CD4-positive, alpha-beta T cell (primary cell): ENCODE data around the gene CSNK1A1L. TPM values are rescaled to one million over a fixed set of nuclear protein-coding genes. Genes with fewer than 3 reads are reported as not detected.

Experiments
- ATAC-seq: fragments of 200-7000 bp; cut with Tn5 transposase; one replicate; pipeline ENCODE4 v1.10.0; 2022; ENCODE audit warnings: mild to moderate bottlenecking; ENCODE audit not compliant: poor library complexity
- CTCF ChIA-PET: fragments of 350-600 bp; sonication (Branson Sonifier 250); formaldehyde crosslinking; loops from one replicate; lab custom pipeline; 2021; ENCODE audit warnings: antibody characterized with exemption, inconsistent platforms; lab: Charles Lee
- POLR2A ChIA-PET: fragments of 350-600 bp; sonication (Branson Sonifier 250); formaldehyde crosslinking; loops from one replicate; lab custom pipeline; 2021; ENCODE audit warnings: antibody characterized with exemption, inconsistent platforms; lab: Charles Lee
- DNase-seq, 14 experiments: peaks; one replicate each; pipeline ENCODE4 v3.0.0-alpha.2; 2013 to 2020; ENCODE audit warnings: mixed read lengths in 2 of 14
- H3K27ac ChIP-seq, 2 donors: one replicate each; pipeline versions ENCODE4 v1.5.1 to v1.7.0; 2013; ENCODE audit warnings: low read length in 2 of 2, low read depth in 1 of 2, mild to moderate bottlenecking in 1 of 2
- H3K27me3 ChIP-seq, 2 experiments: 1 replicate in 1 of 2; 2 replicates in 1 of 2; pipeline versions ENCODE4 v1.6.1 to v1.7.0; 2013; ENCODE audit warnings: low read length in 2 of 2, control low read depth in 1 of 2, mild to moderate bottlenecking in 1 of 2, moderate library complexity in 1 of 2; ENCODE audit not compliant: insufficient read depth in 2 of 2, control insufficient read depth in 1 of 2
- H3K36me3 ChIP-seq: one replicate; pipeline ENCODE4 v1.6.1; 2013; ENCODE audit warnings: low read length, control low read depth; ENCODE audit not compliant: insufficient read depth
- H3K4me1 ChIP-seq: one replicate; pipeline ENCODE4 v1.6.1; 2013; ENCODE audit warnings: low read length, control low read depth; ENCODE audit not compliant: insufficient read depth
- H3K4me3 ChIP-seq: one replicate; pipeline ENCODE4 v1.5.1; 2013; ENCODE audit warnings: mild to moderate bottlenecking, low read length, moderate library complexity
- H3K9me3 ChIP-seq, 2 experiments: 1 replicate in 1 of 2; 2 replicates in 1 of 2; pipeline versions ENCODE4 v1.6.1 to v1.7.0; 2013; ENCODE audit warnings: low read length in 2 of 2, mild to moderate bottlenecking in 2 of 2, control low read depth in 1 of 2, moderate library complexity in 1 of 2; ENCODE audit not compliant: control insufficient read depth in 1 of 2, insufficient read depth in 1 of 2
- H3K27ac Mint-ChIP-seq: one replicate; pipeline ENCODE4 v1.8.0; 2020; ENCODE audit warnings: mixed read lengths
- H3K27me3 Mint-ChIP-seq: one replicate; pipeline ENCODE4 v1.8.0; 2021; ENCODE audit warnings: mixed read lengths
- H3K36me3 Mint-ChIP-seq: one replicate; pipeline ENCODE4 v1.8.0; 2021; ENCODE audit warnings: low read depth, mixed read lengths
- H3K4me1 Mint-ChIP-seq: one replicate; pipeline ENCODE4 v1.8.0; 2021; ENCODE audit warnings: low read depth, mixed read lengths
- H3K4me3 Mint-ChIP-seq: one replicate; pipeline ENCODE4 v1.8.0; 2020; ENCODE audit warnings: mild to moderate bottlenecking, mixed read lengths
- H3K9me3 Mint-ChIP-seq: one replicate; pipeline ENCODE4 v1.8.0; 2020; ENCODE audit warnings: mixed read lengths
- intact Hi-C, 2 experiments: fragments of 100-400 bp; cut with DNase I in 1 of 2; cut with micrococcal nuclease in 1 of 2; formaldehyde crosslinking; loops; one replicate each; pipeline versions ENCODE4 v1.15.1 to v1.9.0; 2023 to 2025; cut with DNase I, micrococcal nuclease
- polyA plus RNA-seq, 2 donors: library from polyadenylated mRNA; unstranded; fragments of 120-200 nt; gene quantifications; one replicate each; pipeline ENCODE4 v1.2.1, GENCODE V29; 2013
- total RNA-seq, 174 experiments: library from RNA in 2 of 174; stranded (reverse) in 2 of 174; gene quantifications; one replicate each; pipeline ENCODE4 v1.2.3 and lab custom pipeline; 2021 to 2026
- TF ChIP-seq, protein P1 (sequence below): fragments of 200-600 bp; IDR thresholded peaks from one replicate; pipeline ENCODE4 v1.8.0; 2022; ENCODE audit warnings: antibody characterized with exemption, mild to moderate bottlenecking

Gene CSNK1A1L
- total RNA-seq (not detected), total RNA-seq (lab: John Stamatoyannopoulos, UW) (0 to 0.17 (median 0) reads per million in 172 experiments)
- polyA plus RNA-seq (2013, experiment 1 of 2) = not detected
- polyA plus RNA-seq (2013, experiment 2 of 2) = 0.01 TPM

DNA sequence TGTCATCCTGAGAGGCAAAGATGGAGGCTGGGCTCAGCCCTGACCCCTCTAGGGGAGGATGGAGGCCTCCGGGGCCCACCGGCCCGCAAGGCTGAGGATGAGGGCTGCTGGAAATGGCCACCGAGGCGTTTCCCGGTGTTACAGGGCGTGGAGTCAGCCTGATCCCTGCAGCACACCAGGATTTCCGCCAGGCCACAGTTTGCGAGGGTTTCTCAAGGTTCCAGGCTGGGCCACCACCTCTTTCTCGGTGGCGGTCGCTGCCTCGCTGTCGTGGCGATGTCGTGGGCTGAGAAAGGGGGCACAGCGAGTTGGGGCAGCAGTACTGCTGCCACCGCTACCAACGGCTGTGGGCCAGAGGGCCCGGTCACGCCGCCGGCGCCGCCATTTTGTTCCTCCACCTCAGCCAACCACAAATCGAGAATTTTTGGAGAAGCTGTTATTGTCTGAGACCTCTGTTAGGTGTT, at the start of gene CSNK1A1L:
Gene CSNK1A1L, minus strand, starts transcription at position 414 of the 464 bp plus-strand sequence. Its CDS starts 408 bp downstream, at position 6.
- DNase-seq (no peak), ATAC-seq (no peak)
- no peaks in the 10 kb centered on the region for H3K36me3 ChIP-seq
- H3K9me3 ChIP-seq = peaks cover 0 to 6% of the 10 kb centered on the region in 2 experiments
- ChIA-PET CTCF (no interaction called here), POLR2A (no interaction called here)
- TF ChIP-seq, protein P1, sequence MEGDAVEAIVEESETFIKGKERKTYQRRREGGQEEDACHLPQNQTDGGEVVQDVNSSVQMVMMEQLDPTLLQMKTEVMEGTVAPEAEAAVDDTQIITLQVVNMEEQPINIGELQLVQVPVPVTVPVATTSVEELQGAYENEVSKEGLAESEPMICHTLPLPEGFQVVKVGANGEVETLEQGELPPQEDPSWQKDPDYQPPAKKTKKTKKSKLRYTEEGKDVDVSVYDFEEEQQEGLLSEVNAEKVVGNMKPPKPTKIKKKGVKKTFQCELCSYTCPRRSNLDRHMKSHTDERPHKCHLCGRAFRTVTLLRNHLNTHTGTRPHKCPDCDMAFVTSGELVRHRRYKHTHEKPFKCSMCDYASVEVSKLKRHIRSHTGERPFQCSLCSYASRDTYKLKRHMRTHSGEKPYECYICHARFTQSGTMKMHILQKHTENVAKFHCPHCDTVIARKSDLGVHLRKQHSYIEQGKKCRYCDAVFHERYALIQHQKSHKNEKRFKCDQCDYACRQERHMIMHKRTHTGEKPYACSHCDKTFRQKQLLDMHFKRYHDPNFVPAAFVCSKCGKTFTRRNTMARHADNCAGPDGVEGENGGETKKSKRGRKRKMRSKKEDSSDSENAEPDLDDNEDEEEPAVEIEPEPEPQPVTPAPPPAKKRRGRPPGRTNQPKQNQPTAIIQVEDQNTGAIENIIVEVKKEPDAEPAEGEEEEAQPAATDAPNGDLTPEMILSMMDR = no peak
- no peaks in the 10 kb centered on the region for H3K36me3 Mint-ChIP-seq
- no peaks in the 10 kb centered on the region for H3K4me1 ChIP-seq
- H3K4me3 ChIP-seq = no peak within 1 kb of the TSS
- H3K27ac Mint-ChIP-seq = no peak within 1 kb of the TSS
- H3K4me1 Mint-ChIP-seq = no peaks in the 10 kb centered on the region
- H3K27me3 ChIP-seq = peaks cover 0 to 7% of the 10 kb centered on the region in 2 experiments
- no peak within 1 kb of the TSS for H3K4me3 Mint-ChIP-seq
- H3K27ac ChIP-seq = no peak within 1 kb of the TSS
- peaks cover 43% of the 10 kb centered on the region for H3K27me3 Mint-ChIP-seq
- intact Hi-C loops = no loop called here
- no peaks in the 10 kb centered on the region for H3K9me3 Mint-ChIP-seq

DNA sequence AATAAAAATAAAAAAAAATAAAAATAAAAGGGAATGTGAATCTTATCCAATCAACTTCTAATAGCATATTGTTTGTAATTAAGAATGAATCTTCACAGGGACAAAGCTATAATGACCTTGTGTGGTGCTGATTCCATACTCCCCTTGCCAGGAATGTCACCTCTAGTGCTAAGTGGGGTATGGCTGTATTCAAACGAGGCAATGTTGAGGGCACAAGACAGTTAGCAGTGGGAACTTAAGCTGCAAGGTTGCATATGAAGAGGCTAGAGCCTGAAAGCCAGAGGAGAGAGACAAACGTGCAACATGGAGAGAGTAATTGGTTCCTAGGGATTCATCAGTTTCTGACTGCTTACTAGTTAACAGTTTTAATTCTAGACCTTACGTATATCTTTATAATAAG, 43.9 kb upstream of the CSNK1A1L start:
- intact Hi-C loops = no loop called here
- POLR2A ChIA-PET = no interaction called here
- H3K27ac Mint-ChIP-seq = no peak overlapping the region
- TF ChIP-seq, protein P1 = no peak
- DNase-seq (no peak), ATAC-seq (no peak)
- H3K27me3 Mint-ChIP-seq = peaks cover 4% of the 10 kb centered on the region
- CTCF ChIA-PET = no interaction called here
- no peak overlapping the region for H3K4me3 ChIP-seq
- H3K9me3 Mint-ChIP-seq = peaks cover 2% of the 10 kb centered on the region
- no peak overlapping the region for H3K4me3 Mint-ChIP-seq
- H3K9me3 ChIP-seq = no peaks in the 10 kb centered on the region
- no peaks in the 10 kb centered on the region for H3K4me1 ChIP-seq
- H3K36me3 Mint-ChIP-seq = no peaks in the 10 kb centered on the region
- no peak overlapping the region for H3K27ac ChIP-seq
- no peaks in the 10 kb centered on the region for H3K4me1 Mint-ChIP-seq
- no peaks in the 10 kb centered on the region for H3K36me3 ChIP-seq
- H3K27me3 ChIP-seq = no peaks in the 10 kb centered on the region

DNA sequence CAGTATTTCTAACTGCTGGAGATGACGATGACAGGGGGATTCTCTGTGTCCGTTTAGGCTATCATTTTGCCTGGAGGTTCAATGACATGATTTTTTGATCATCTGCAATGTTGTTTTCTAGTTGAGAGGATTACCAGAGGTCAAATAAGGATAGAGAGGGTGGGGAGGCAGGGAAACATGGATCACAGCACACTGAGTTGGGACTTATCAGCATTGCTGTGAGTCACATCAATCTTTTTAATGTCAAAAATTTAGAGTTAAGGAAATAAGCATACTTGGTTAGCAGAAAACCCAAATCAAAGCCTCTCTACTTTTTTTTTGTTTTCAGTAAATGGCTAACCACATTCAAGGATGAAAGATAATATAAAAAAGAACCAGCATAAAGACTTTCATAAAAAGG, 43.0 kb upstream of the CSNK1A1L start:
- Histone ChIP-seq H3K27ac (no peak overlapping the region), H3K4me1 (no peaks in the 10 kb centered on the region), H3K4me3 (no peak overlapping the region), H3K36me3 (no peaks in the 10 kb centered on the region), H3K27me3 (no peaks in the 10 kb centered on the region), H3K9me3 (no peaks in the 10 kb centered on the region)
- Mint-ChIP-seq H3K27ac (no peak overlapping the region), H3K27me3 (peaks cover 4% of the 10 kb centered on the region), H3K36me3 (no peaks in the 10 kb centered on the region), H3K4me1 (no peaks in the 10 kb centered on the region), H3K9me3 (peaks cover 2% of the 10 kb centered on the region), H3K4me3 (no peak overlapping the region)
- ChIA-PET POLR2A (no interaction called here), CTCF (no interaction called here)
- intact Hi-C loops = no loop called here
- TF ChIP-seq, protein P1 = no peak
- no peak for DNase-seq
- ATAC-seq = no peak
